ENCODE results near the gene TMEM151B. TPM values are rescaled to one million over a fixed set of nuclear protein-coding genes. Genes with fewer than 3 reads are reported as not detected.

TMEM151B gene
- polyA plus RNA-seq, 2 of the 4 experiments (the other 2 are of a cell fraction), result 0.01 TPM; not detected in 1

- H3K4me2 ChIP-seq, result no peak overlapping the region
- CTCF ChIA-PET, result interaction anchor here (0.8 to 4.3 kb wide), 6 partner anchors 10 to 43 kb away, joined by 3 to 19 read pairs (median 6); no protein-coding TSS in a partner anchor
- H3K4me1 ChIP-seq, result no peaks in the 10 kb centered on the region
- FAIRE-seq, result no peak
- DNase-seq (ENCODE audit: low read depth in 1 of 2, low spot score in 1 of 2), result no peak
- POLR2A ChIA-PET, result interaction anchor here (1.6 kb wide), 1 partner anchor 10 kb away, joined by 6 read pairs; no protein-coding TSS in a partner anchor
- 21% methylated on average over 5 of the region's 7 CpGs for WGBS (ENCODE audit: missing lambda C conversion rate)
- H3K9me3 ChIP-seq, result no peaks in the 10 kb centered on the region
- ATAC-seq, result no peak
- no peak for TF ChIP-seq NFE2L2 (conservative IDR thresholded peaks at IDR 0.05; ENCODE audit: low read length)
- TF ChIP-seq CBX8 (IDR thresholded peaks at IDR 0.05), result no peak
- TF ChIP-seq SMC3 (IDR thresholded peaks at IDR 0.05), result no peak
- no peak for TF ChIP-seq REST (IDR thresholded peaks at IDR 0.05)
- no peak for TF ChIP-seq BCL3 (IDR thresholded peaks at IDR 0.05)
- no peak for TF ChIP-seq MAFK (IDR thresholded peaks at IDR 0.05; ENCODE audit: partially characterized antibody)
- TF ChIP-seq GATA3 (IDR thresholded peaks at IDR 0.05; ENCODE audit: borderline replicate concordance), result no peak
- TF ChIP-seq JUN (IDR thresholded peaks at IDR 0.05), result no peak
- TF ChIP-seq ESRRA (IDR thresholded peaks at IDR 0.05; ENCODE audit: borderline replicate concordance, low read length), result no peak
- no peak for TF ChIP-seq TFCP2L1 (CRISPR knock-in tag; IDR thresholded peaks at IDR 0.05)
- H3K27ac ChIP-seq, result no peak overlapping the region
- no peak overlapping the region for H3K4me3 ChIP-seq
Observed at GRCh38 chr6:44294832-44295791, 24.9 kb downstream of the TMEM151B start.

DNA sequence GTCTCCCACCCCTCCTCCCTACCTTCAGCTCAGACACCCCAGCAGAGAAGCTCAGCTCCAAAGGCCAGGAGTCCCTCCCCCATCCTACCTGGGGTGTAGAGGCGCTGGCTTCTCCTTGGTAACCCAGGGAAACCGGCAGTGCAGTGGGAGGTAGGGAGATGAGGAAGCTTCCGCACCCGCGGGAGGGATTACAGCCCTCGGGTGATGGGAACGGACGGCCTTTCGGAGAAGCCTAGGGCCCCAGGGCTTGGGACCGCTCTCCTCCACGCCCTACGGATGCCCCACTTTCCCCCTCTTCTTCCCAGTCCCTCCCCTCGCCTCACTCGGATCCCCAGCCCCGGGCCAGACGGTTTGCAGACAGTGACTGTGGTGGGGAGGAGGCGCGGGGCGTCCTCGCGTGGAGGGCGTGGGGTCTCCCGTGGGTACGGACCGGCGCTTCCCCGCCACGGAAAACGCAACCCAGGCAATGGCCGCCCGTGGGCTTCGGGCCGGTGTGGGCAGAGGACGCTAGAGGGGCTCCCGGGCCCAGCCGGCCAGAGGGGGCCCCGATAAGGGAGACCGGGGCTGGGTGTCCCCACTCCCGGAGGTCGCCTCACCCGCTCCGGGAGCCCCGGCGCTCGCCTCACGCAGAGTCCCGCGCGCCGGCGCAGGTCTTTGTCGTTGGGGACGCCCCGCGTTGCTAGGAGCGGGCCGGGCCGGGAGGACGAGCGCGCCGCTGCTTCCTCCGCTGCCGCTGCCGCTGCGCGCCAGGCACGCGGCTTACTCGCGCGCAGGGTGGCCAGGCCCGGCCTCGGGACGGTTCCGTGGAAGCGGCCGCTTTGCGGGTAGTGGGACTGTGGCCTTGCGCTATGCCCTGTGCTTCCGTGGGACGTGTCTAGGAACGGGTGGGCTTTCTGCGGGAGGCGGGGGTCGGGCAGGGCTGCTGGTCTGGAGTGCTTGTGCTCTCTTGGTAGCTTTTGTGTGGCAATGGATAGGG, 27.1 kb downstream of the TMEM151B start:
- ChIA-PET POLR2A (interaction anchor here (1.6 kb wide), 1 partner anchor 8 kb away, joined by 6 read pairs; no protein-coding TSS in a partner anchor), CTCF (interaction anchor here (1.6 to 4.3 kb wide), 5 partner anchors 8 to 41 kb away, joined by 4 to 19 read pairs (median 11); partner anchors contain the start of gene AARS2)
- WGBS (ENCODE audit: missing lambda C conversion rate), result 9% methylated on average over 8 of the region's 86 CpGs
- TF ChIP-seq MAZ (IDR thresholded peaks at IDR 0.05; ENCODE audit: borderline replicate concordance, low read depth, low read length) (no peak), SREBF2 (IDR thresholded peaks at IDR 0.05) (no peak), POLR2A (IDR thresholded peaks at IDR 0.05; ENCODE audit: low read length) (0 out of 2 replicates have a peak, but pooled peaks have one; percentile 19), CBX8 (IDR thresholded peaks at IDR 0.05) (no peak), NFE2L2 (conservative IDR thresholded peaks at IDR 0.05; ENCODE audit: low read length) (no peak), RAD21 (conservative IDR thresholded peaks at IDR 0.05 in 1 of 2, IDR thresholded peaks at IDR 0.05 in 1 of 2) (no peak), BHLHE40 (IDR thresholded peaks at IDR 0.05; ENCODE audit: low read depth, low read length) (no peak), HOXB5 (CRISPR knock-in tag; IDR thresholded peaks at IDR 0.05) (no peak), ZC3H11A (IDR thresholded peaks at IDR 0.05) (no peak), ZFP36 (IDR thresholded peaks at IDR 0.05; ENCODE audit: borderline replicate concordance, partially characterized antibody) (no peak), FOSB (CRISPR knock-in tag; IDR thresholded peaks at IDR 0.05) (no peak), RFX5 (IDR thresholded peaks at IDR 0.05) (no peak), HDAC2 (IDR thresholded peaks at IDR 0.05) (no peak), RNF2 (IDR thresholded peaks at IDR 0.05; ENCODE audit: borderline replicate concordance, low read depth) (no peak), ZNF302 (CRISPR knock-in tag; IDR thresholded peaks at IDR 0.05) (no peak)
- TF ChIP-seq, protein P1, sequence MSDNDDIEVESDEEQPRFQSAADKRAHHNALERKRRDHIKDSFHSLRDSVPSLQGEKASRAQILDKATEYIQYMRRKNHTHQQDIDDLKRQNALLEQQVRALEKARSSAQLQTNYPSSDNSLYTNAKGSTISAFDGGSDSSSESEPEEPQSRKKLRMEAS (IDR thresholded peaks at IDR 0.05), result peak; percentile 38; the same call in 1 of the 2 replicates
- Histone ChIP-seq H3K4me2 (peak overlapping the region; percentile 70), H3K4me1 (no peaks in the 10 kb centered on the region), H3K27ac (peak overlapping the region in 1 of 2 experiments; percentile 77; a peak in 3 of 6 replicates), H3K4me3 (peak overlapping the region; percentile 40), H3K9me3 (no peaks in the 10 kb centered on the region)
- FAIRE-seq (no peak), ATAC-seq (peak; percentile 65 to 71; a peak in 5 of 6 replicates), DNase-seq (ENCODE audit: low read depth in 1 of 2, low spot score in 1 of 2) (no peak)
